GOT3 (cell line): ENCODE data around the gene SFPQ.
"Not testable (repeated sequence)": the region's sequence is repeated elsewhere in the genome, so short reads cannot be mapped to it uniquely, and the experiment has no call there.

Experiments
- DNase-seq: peaks from one replicate; lab custom pipeline; 2025; ENCODE audit warnings: mixed read lengths; lab: John Stamatoyannopoulos, UW

Gene SFPQ

DNA sequence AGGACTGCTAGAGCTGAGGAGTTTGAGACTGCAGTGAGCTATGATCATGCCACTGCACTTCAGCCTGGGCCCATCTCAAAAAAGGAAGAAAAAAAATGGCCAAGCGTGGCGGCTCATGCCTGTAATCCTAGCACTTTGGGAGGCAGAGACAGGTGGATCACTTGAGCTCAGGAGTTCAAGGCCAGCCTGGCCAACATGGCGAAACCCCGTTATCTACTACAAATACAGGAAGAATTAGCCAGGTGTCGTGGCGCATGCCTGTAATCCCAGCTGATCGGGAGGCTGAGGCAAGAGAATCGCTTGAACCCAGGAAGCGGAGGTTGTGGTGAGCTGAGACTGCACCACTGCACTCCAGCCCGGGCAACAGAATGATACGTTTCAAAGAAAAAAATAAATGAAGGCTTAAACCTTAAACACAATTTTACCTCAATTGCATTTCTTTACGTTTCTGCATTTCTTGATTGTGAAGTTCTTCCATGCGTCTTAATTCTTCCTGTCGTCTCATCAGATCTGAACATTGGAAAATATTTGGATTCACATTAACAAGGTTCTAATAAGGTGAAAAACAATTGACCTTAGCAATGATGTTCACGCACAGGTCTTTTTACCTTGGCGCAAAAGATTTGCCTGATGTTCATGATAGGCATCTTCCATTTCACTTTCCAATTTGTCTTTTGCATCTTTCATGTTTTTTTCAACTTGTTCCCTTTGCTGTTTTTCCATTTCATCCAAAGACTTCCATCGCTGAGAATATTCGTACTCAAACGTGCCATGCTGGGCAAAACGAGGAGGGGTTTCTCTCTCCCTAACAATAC lies 4.2 kb downstream of the SFPQ start:
- no peak for DNase-seq

DNA sequence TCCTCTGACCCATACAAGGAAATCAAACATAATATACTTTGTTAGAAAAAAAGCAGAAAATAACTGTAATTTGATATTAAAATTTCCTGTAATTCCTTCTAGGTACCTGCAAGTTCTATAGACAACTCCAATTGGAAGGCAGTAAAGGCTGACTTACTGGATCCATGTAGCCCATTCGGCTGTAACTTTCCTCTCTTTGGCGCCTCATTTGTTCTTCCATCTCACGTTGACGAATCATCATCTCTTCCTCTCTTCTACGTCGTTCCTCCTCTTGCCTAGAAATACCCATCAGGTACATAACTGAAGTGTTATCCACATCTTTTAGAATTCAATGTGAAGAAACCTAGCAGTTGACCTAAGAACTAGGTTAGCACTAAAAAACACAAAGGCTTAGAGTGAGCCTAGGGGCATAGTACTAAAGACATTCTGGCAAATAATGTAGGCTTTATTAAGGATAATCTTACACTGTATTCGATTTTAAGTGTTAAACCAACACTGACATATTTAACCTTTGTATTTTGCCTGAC lies 5.1 kb downstream of the SFPQ start:
- DNase-seq, result no peak

DNA sequence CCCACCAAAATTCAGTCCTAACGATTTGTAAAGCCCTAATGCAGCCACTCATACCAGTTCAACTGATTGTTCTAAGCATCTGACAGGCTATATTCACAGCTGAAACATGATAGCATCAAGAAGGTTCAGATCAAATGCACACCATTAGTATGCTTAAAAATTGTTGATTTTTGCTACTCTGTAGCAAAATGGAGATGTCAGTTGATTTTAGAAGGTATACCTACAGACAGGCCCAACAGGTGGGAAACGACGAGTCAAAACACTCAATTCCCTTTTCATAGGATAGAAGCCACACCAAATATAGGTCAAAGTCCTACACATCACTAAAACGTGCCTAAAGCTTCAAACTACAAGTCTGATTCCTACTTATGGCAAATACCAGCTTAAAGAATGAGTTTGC lies 6.7 kb downstream of the SFPQ start:
- DNase-seq, result no peak

DNA sequence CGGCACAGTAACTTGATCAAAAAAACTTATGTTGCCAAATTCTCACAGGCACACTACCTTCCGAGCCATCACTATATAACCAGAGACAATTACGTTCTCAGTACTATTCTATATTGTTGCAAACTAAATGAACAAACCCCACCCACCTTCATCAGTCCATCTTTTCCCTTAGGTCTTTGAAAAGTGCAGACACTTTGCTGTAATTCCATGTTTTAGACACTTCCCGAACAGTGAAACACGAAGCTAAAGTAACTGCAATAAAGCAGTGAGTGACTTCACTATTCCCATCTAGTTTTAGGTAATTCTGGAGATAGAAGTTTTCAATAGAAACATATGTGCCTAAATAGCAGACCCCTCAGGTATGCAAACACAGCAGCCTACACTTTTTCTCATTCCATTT lies 7.7 kb downstream of the SFPQ start:
- DNase-seq, result no peak

DNA sequence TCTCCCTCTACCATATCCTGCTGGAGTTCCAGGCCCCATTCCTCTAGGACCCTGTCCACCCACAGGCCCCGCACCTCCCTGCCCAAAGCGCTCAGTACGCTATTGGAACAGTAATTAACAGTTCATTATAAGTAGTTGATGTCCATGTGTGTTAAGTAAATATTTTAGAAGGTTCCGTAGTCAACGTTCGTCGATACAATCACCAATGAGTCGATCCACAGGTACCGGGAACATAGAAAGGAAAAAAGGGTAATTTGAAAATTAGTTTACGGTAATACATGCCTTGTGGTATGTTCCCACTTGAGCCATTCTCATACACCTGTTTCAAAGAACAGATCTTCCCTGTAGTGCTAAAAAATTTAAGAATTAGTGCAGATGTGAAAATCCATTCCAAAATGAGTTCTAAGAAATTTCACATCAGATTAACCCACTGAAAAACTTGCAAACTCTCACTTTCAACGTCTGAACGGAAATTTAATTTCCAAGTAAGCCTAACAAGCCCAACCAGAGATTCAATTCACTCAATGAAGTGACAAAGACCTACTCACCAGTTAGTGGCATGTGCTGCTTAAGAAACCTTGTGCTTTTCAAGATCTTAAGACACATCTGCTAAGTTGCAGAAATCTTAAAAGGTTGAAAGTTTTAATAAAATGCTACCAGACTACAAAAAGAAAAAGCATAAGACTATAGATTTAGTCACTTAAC lies 8.3 kb downstream of the SFPQ start:
- DNase-seq, result no peak

DNA sequence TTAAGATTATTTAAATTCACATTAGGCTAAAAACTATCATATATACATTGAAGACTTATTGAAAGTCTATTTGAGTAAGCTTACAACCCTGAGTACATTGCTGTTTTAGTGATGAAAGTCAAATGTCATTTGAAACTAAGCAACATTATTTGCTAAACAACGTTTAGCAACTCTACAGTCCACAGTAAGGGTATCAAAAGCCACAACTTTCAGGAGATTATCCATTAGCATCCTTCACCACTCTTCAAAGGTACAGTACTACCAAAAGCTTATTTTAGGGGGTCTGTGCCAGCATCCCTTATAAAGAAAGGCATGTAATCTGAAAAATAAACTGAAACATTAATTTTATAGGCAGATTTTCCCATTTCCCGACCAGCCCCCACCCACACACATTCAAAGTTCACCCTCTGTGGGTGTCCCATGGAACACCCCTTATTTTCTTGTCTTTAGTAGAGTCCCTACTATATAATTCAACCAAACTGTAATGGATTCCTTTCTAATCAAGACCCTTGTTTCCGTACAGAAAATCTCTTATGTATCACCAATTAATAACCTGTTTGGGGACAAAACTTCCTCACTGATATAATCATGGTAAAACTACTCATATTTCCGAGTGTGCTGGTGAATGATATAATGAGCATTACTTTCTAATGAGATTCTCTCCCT lies 11.0 kb downstream of the SFPQ start:
- DNase-seq, result no peak

DNA sequence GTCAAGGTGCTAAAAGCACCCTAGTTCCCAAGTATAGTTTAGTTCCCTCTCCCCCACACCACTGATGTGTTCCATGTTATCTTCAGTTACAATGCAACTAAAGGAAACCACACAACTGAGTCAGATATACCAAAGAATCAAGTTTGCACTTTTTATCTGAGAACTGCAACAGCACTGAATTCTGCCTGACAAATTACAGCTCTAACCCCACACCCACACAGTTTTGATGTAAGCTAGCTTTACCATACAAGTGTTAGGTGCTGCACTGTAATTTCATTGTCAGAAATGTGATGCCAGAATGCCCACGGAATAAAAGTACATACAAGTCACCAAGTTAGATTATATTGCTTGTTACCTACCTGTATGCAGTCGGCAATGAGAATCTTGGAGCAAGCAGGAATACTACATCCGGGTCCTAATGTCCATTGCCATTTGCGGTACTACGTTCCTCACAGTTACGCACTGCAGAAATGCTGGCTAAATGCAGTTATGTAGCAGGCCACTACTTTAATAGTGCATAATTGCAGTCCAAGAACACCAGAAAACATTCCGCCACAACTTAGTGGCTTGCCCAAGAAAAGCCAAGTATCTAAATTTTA lies 12.1 kb downstream of the SFPQ start:
- DNase-seq, result no peak

DNA sequence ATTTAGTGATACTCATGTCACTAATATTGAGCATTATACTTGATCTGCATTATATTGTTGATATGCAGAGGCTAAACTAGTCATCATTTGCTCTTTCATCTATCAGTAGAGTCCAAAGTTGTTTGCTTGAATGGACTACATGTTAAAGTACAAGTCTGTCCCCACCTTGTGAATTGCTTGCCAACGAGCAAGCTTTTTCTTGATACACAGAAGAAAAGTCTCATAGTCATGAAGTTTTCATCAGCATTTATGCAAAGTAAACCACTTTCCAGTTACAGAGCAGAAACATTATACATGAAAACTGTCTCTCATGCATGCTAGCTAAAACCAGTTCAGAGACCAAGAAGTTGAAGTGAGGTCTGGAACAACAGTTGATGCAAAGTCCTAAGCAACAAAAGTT lies 13.0 kb downstream of the SFPQ start:
- DNase-seq, result no peak

DNA sequence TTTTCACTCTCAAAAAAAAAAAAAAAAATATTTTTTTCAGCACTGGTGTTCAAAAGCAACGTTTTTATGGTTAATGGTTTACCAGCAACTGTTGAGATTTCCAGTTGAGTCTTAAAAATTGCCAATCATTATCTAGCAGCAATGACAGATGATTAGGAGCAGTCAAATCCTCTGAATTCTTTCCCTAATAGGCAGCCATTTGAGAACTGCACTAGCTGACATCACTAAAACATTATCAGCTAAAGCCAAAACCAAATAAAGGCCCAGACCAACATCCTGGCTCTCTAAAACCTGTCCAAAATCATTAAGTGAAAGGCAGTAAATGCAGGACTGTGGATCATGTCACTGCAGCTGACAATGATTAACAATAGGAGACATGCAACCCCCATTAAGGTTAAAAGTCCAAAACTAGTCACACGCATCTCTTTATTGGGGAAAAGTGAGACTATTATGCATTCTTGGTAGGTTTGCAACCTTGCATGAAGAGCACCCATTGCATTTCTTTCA lies 14.0 kb downstream of the SFPQ start:
- DNase-seq, result no peak

DNA sequence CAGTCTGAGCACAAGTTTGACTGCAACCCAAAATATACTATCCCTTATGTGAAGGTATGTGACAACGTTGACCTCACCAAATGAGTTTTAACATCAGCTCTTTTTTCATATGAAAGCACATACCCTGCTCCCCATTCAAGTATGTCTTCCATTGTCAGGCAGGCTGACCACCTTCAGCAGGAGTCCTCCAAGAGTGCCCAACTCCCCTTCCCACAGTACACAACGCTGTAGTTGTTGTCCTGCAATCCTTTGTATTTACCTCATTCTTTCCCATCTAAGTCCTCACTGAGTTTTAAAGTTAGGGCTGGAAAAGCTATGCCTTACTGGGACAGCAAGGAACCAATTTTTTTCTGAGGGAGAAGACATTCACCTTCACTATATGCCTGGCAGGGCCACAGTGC lies 14.7 kb downstream of the SFPQ start:
- no peak for DNase-seq

DNA sequence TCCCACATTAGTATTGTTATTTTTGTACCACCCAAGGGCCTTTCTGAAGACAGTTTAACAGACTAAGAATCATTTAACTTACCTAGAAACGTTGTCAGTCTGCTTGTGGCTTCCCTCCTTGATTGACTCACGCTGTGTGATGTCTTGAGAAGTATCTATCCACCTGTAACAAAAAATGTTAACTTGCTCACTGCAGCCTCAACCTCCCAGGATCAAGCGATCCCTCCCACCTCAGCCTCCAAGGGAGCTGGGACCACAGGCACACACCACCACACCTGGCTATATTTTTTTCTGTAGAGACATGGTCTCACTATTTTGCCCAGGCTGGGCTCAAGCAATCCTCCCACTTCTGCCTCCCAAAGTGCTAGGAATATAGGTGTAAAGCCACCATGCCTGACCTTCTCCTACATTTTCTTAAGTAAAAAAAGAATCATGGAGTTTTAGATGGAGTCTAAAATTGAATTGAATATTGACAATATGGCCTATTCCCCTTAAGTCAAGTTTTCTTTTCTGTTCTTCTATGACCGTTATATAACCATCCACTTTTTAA lies 15.6 kb downstream of the SFPQ start:
- DNase-seq, result no peak

DNA sequence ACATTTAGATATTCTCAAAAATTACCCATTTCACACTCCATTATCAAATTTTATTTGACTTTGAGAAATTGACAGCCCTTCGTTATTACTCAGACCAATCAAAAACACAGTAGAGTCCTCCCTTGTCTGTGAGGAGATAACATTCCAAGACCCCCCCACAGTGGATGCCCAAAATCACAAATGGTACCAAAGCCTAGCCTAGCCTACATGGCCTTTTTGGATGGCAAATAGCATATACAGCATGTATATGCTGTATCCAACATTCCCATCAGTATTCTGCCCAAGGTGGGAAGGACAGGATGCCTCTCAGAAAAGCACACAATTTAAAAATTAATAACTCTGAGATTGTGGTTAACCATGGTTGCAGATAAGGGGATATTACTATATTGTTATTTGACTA lies 17.3 kb downstream of the SFPQ start:
- DNase-seq, result no peak

DNA sequence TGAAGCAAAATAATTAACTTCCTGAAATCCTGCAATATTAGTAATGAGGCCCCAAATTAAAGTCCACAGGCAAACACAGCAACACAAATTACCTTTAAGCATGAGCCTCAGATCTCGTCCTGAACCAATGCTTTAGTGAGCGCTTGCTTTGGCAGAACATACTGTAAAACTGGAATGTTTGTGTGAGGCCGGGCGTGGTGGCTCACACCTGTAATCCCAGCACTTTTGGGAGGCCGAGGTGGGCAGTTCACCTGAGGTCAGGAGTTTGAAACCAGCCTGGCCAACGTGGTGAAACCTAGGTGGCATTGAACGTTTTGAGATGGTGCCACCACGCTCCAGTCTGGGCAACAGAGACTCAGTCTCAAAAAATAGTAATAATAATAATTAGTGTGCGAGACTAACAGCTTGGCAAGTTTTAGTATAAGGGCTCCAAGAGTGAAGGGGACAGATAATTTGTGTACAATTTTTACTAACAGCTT lies 17.8 kb downstream of the SFPQ start:
- no peak for DNase-seq

DNA sequence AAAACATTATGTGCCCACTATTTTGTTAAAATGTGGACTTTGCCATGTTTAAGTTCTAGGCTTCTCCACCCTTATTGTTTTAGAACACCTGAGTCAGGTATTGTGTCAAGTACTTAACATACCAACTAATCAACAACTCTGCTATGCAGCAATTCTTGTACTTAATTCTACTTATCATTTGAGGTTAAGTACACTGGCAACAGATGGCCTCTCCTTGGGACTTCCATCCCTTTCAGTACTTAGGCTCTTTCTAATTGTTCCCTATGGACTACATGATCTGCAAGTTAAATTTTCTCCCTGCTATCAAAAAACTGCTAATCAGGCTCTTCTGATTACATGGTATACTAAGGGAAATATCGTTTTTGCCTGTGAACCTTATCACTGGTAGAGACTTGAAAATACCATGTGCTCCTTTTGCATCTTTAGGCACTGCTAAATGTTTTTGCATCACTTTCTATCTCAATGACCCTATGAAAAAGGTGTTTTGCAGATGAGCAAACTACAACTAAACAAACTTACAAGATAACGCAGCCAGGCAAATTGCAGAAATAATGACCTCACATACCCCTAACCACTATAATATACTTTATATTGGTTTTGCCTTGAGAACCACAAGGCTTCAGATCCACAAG lies 18.9 kb downstream of the SFPQ start:
- DNase-seq, result no peak

DNA sequence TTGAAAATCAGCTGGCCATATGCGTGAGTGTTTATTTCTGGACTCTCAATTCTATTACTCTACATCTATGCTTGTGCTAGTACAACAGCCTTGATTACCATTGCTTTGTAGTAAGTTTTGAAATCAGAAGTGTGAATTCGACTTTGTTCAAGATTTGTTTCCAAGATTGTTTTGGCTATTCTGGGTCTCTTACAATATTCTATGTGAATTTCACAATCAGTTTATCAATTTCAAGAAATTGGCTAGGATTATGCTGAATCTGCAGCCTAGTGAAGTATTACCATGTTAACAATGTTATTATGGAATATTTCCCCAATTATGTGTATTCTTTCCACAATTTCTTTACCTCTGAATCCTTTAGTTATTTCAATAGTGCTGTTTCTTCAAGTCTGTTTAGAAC lies 19.5 kb downstream of the SFPQ start:
- DNase-seq, result no peak

DNA sequence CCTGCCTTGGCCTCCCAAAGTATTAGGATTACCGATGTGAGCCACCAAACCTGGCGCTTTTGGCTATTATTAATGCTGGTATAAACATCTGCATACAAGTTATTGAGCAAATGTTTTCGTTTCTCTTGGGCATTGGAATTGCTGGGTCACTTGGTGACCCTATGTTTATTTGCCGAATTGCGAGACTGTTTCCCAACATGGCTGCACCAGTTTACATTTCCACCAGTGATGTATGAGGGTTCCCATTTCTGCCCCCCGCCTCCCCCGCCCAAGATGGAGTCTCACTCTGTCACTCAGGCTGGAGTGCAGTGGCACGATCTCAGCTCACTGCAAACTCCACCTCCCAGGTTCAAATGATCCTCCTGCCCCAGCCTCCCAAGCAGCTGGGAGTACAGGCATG lies 20.9 kb downstream of the SFPQ start:
- DNase-seq, result no peak

DNA sequence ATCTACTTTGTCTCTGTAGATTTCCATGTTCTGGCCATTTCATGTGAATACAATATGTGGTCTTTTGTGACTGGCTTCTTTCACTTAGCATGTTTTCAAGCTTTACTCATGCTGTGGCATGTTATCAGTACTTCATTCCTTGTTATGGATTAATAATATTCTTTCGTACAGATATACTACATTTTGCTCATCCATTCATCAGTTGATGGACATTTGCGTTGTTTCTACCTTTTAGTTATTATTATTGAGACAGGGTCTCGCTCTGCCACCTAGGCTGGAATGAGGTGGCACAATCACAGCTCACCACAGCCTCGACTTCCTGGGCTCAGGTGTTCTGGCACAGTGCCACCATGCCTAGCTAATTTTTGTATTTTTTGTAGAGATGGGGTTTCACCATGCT lies 21.4 kb downstream of the SFPQ start:
- DNase-seq, result no peak

DNA sequence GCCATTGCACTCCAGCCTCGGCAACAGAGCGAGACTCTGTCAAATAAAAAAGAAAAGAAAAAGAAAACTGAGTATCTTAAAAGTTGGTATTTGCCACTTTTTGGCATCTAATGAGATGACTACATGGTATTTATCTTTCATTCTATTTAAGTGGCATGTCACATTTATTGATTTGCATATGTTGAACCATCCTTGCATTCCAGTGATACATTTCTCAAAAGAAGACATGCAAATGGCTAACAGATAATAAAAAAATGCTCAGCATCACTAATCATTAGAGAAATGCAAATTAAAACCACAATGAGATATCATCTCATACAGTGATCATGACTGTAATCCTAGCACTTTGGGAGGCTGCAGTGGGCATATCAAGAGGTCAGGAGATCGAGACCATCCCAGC lies 28.1 kb downstream of the SFPQ start:
- DNase-seq, result no peak

DNA sequence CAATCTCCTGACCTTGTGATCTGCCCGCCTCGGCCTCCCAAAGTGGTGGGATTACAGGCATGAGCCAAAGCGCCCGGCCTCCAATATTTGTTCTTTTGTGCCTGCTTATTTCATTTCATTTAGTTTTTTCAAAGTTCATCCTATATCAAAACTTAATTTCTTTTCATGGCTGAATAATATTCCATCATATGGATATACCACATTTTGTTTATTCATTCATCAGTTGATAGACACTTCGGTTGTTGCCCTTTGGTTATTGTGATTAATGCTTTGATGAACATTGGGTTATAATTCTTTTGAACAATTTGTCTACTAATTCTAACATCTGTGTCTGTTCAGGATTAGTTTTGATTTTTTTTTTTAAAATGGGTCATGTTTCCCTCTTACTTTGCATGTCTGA lies 41.7 kb downstream of the SFPQ start:
- DNase-seq, result no peak

DNA sequence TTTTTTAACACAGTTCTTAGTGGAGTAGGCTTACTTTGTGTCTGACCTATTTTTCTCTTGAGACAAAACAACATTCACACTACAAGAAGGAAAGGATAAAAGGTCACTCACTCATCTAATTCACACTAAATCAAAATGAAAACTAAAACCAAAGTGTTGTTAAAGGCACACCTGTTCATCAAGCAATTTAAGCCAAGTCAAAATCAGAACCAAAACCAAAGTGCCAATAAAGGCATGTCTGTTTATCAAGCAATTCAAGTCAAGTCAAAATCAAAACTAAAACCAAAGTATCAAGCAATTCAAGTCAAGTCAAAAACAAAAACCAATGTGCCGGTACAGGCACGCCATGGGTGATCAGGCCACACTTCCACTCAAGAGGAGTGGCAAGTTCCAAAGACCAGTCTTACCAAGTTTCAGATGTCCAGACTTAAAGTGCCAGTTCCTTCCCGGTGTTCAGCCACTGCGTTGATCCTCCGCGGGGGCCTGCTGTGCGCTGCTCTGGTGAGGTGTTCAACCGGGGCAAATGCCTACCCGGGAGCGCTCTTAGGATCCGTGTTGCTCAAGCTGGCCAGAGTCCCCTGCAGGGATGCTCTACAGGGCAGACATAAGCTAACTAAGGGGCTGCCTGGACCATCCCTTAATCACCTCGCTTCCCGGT lies 46.9 kb downstream of the SFPQ start:
- DNase-seq, result not testable (repeated sequence)
